WERI-Rb-1 (cell line): ENCODE data around the gene TANC1.

Experiments used
- DNase-seq: peaks from one replicate; pipeline ENCODE4 v3.0.0-alpha.2; 2020
- H3K27ac ChIP-seq: fragments of 250-450 bp; sonication (Bioruptor Pico); 2 replicates; pipeline ENCODE4 v1.5.1; 2020; ENCODE audit warnings: mild to moderate bottlenecking, moderate library complexity
- H3K27me3 ChIP-seq: fragments of 250-450 bp; sonication (Bioruptor Pico); 2 replicates; pipeline ENCODE4 v1.5.1; 2021; ENCODE audit warnings: mild to moderate bottlenecking, low read depth, moderate library complexity; ENCODE audit not compliant: insufficient read depth, severe bottlenecking
- H3K36me3 ChIP-seq: fragments of 250-450 bp; sonication (Bioruptor Pico); 2 replicates; pipeline ENCODE4 v1.5.1; 2020; ENCODE audit warnings: mild to moderate bottlenecking, moderate library complexity
- H3K4me3 ChIP-seq: 2 replicates; pipeline ENCODE4 v1.5.1; 2011; ENCODE audit warnings: low read depth, mild to moderate bottlenecking, control low read depth, low read length
- H3K9me3 ChIP-seq: fragments of 250-450 bp; sonication (Bioruptor Pico); 2 replicates; pipeline ENCODE4 v1.5.1; 2021; ENCODE audit warnings: mild to moderate bottlenecking, moderate library complexity; ENCODE audit not compliant: severe bottlenecking
- TF ChIP-seq, protein P1 (sequence below): IDR thresholded peaks from 2 replicates; pipeline ENCODE4 v1.5.1; 2011; ENCODE audit warnings: low read depth, mild to moderate bottlenecking, control low read depth, inconsistent platforms, low read length

The TANC1 gene

DNA sequence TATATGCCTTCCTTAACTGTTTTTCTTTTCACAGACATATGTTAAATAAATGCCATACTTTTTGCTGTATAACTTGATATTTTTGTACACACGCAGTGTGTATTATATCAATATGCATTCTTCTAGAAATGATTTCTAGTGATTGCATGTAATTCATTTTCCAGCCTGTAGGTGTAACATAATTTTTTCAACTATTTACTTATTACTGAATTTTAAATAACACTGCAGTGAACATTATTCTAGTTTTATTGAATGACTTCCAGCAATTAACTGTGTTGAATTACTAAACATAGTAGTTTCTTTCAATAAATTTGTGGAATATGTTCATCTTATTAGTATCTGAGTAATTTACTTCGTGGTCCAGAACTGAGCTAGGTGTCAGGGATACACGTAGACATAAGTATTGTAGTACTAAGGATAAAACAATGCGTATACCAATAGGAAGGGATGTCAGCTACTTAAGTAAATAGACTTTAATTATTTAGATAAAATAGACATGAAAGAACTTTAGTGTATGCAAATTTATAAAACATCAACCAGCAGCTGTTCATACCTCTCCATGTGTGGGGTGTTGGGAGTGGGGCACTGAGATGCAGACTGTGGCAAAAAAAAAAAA is 28.0 kb downstream of the TANC1 start:
- no peaks in the 10 kb centered on the region for H3K27me3 ChIP-seq
- H3K9me3 ChIP-seq: no peaks in the 10 kb centered on the region
- no peak overlapping the region for H3K4me3 ChIP-seq
- H3K27ac ChIP-seq: no peak overlapping the region
- no peaks in the 10 kb centered on the region for H3K36me3 ChIP-seq
- no peak for DNase-seq
- TF ChIP-seq, protein P1, sequence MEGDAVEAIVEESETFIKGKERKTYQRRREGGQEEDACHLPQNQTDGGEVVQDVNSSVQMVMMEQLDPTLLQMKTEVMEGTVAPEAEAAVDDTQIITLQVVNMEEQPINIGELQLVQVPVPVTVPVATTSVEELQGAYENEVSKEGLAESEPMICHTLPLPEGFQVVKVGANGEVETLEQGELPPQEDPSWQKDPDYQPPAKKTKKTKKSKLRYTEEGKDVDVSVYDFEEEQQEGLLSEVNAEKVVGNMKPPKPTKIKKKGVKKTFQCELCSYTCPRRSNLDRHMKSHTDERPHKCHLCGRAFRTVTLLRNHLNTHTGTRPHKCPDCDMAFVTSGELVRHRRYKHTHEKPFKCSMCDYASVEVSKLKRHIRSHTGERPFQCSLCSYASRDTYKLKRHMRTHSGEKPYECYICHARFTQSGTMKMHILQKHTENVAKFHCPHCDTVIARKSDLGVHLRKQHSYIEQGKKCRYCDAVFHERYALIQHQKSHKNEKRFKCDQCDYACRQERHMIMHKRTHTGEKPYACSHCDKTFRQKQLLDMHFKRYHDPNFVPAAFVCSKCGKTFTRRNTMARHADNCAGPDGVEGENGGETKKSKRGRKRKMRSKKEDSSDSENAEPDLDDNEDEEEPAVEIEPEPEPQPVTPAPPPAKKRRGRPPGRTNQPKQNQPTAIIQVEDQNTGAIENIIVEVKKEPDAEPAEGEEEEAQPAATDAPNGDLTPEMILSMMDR: no peak

DNA sequence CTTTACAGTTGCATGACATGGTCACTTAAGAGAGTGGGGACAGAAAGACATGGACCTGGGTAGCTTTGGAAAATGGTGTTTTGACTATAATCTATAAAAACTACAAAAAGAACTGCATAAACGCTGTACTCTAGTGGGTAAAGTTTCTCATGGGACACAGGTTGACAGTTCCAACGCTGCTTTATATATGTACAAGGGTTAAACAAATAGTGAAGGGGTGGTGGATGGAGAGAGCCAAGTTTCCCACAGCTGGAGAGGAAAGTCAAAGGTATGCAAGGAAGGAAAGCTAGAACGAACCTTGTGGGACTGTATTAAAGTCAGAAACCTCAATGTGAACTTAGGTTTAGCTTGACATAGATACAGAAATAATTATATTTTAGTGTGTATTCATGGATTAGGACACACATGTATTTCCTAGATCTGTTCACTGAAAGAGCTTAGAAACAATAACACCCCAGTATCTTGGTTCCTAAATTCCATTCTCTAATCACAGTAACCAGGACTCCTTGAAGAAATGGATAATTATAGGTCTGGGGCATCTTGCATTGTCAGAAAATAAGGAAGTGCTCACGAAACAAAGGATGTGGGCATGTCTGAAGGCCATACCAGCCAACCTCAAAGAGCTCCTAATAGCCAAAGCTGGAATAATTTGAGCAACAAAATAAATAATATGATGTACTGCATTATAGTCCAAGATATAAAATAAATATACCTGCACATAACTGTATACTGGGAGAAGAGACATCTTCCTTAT is 28.8 kb downstream of the TANC1 start:
- H3K36me3 ChIP-seq: no peaks in the 10 kb centered on the region
- no peak overlapping the region for H3K27ac ChIP-seq
- H3K4me3 ChIP-seq: no peak overlapping the region
- DNase-seq: no peak
- no peaks in the 10 kb centered on the region for H3K27me3 ChIP-seq
- TF ChIP-seq, protein P1: no peak
- H3K9me3 ChIP-seq: no peaks in the 10 kb centered on the region

DNA sequence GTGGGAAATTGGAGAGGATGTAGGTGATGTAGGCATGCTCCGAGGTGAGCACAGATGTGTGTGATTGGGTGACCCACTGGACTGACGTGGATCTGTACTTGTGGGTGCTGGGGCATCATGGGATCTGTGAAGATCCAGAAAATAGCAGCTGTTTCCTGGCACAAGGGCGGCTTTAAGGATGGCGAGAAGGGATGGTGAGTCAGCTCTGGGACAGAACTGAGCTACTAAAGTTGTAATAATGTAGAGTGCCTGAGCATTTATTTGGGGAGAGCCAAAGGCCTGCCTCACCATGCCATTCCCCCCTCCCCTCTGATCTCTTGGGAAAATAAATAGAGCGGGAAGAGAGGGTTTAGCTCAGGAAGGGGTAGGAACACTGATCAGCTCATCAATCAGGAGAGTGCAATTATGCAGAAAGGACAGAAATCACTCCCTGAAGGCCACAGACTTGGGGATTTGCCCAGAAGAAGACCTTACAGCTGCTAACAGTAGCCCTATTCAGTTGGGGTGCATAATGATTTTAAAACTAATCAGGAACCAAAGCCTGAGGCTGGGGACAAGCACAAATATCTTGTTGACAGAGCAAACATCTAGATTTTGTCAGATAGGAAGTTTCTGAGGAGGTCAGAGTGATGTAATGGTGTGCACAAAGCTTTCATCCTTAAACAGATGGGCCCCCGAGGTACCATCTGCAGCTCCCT is 30.3 kb downstream of the TANC1 start:
- TF ChIP-seq, protein P1: no peak
- peak overlapping the region; percentile 62 for H3K27ac ChIP-seq
- peak; percentile 44 for DNase-seq

DNA sequence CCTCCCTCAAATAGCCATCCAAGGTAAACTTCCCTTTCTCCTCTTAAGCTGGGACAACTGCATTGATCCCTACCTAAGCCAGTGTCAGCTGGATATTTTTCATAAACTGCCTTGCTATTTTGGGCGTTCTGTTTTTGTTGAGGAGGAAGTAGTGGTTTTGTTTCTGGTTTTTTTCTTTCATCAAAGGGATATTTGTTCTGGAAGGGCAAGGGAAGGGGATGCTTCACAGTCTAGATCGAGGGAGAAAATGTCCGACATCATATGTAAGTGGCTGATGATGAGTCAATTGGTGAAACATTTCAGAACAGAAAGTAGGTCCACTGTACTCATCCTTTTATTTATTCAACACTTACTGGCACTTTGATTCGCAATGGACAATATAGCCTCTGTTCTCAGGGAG is 31.0 kb downstream of the TANC1 start:
- Histone ChIP-seq H3K4me3 (no peak overlapping the region), H3K27ac (peak overlapping the region; percentile 62), H3K9me3 (no peaks in the 10 kb centered on the region), H3K36me3 (no peaks in the 10 kb centered on the region), H3K27me3 (no peaks in the 10 kb centered on the region)
- DNase-seq: no peak
- TF ChIP-seq, protein P1: no peak

More for the DNA sequence above, 30.3 kb downstream of the TANC1 start:
- Histone ChIP-seq H3K4me3 (no peak overlapping the region), H3K9me3 (no peaks in the 10 kb centered on the region), H3K36me3 (no peaks in the 10 kb centered on the region), H3K27me3 (no peaks in the 10 kb centered on the region)

DNA sequence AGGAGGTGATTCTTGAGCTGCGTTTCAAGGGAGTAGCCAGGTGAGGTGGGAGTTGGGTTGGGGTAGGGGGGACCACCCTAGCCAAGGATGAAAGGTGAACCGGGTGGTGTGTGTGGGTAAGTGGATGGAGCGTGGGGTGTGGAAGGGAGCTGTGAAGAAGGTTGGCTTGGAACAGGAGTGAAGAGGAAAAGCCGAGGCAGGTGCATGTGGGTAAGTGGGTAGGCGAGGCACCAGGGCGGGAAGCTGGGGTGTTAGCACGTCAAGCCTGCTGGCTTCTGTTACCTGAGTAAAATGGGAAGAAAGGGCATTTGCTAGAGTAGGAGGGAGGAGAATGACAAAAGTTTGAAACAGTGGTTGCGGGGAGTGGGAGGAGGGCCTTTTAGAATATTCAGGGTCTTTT is 31.6 kb downstream of the TANC1 start:
- TF ChIP-seq, protein P1: no peak
- Histone ChIP-seq H3K4me3 (no peak overlapping the region), H3K27ac (peak overlapping the region; percentile 8; the same call in 1 of the 2 replicates), H3K36me3 (no peaks in the 10 kb centered on the region), H3K27me3 (no peaks in the 10 kb centered on the region), H3K9me3 (no peaks in the 10 kb centered on the region)
- no peak for DNase-seq
